ENCODE results near the gene HOXD8.

- TF ChIP-seq CTCF (IDR thresholded peaks at IDR 0.05) (no peak), SIN3A (IDR thresholded peaks at IDR 0.05; ENCODE audit: borderline replicate concordance, insufficient read depth, low read depth, low read length) (no peak)
Measured at GRCh38 chr2:176128982-176129796, at the start of gene HOXD8.
